HUDEP-2 (cell line): ENCODE data around the gene OGFRL1.

ENCODE experiments used
- DNase-seq, 76 experiments: peaks; one replicate each; lab custom pipeline; 2025; ENCODE audit not compliant: unreplicated experiment in 76 of 76; lab: John Stamatoyannopoulos, UW

Gene OGFRL1

GRCh38 chr6:71332012-71332411 is 43.4 kb downstream of the OGFRL1 start:
- DNase-seq, result no peak

DNA sequence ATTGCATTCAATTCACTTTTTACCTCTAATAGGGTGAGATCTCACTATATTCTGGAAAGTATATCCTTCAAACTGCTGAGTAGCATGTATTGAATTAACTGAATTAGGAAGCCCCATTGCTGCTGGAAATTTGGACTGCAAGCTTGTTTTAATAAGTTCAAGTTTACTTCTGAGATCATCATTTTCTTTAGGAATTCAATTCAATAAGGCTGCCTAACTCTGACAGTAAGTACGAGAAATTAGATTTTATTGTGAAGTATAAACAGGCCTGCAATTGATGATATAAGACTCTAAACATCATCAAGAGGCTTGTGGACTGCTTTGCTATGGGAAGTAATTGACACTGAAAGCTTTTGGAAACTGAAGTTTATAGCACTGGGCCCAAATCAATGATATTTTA is 44.4 kb downstream of the OGFRL1 start:
- no peak for DNase-seq

- no peak for DNase-seq
Measured at GRCh38 chr6:71333697-71334096, 45.1 kb downstream of the OGFRL1 start.

- DNase-seq, result no peak
Measured at GRCh38 chr6:71334768-71335167, 46.2 kb downstream of the OGFRL1 start.

DNA sequence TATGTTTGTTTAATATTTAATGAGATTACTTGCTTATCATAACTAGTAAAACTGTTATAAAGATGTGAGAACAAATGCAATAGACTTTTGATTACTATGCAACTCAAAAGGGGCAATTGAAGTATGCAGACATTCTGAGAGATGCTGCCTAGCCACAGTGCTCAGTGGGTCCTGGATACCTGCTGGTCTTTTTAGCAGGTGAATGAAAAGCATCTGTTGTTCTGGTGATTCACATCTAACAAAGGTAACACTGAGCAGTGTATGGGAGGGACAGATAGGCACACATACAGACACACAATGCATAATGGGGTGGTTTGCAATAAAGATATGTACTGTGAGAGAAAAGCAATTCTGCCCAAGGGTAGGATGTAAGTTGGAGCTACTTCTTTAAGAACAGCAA is 46.9 kb downstream of the OGFRL1 start:
- no peak for DNase-seq

DNA sequence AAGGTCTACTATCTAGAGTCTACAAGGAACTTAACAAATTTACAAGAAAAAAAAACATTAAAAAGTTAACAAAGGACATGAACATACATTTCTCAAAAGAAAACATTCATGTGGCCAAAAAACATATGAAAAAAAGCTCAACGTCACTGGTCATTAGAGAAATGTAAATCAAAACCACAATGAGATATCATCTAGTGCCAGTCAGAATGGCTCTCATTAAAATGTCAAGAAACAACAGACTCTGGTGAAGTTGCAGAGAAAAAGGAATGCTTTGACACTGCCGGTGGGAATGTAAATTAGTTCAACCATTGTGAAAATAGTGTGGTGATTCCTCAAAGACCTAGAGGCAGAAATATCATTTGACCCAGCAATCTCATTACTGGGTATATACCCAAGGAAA is 48.3 kb downstream of the OGFRL1 start:
- DNase-seq, result no peak

- no peak for DNase-seq
Measured at GRCh38 chr6:71338540-71339316, 50.1 kb downstream of the OGFRL1 start.

GRCh38 chr6:71342772-71343171 is 54.2 kb downstream of the OGFRL1 start:
- no peak for DNase-seq

GRCh38 chr6:71345476-71346333 is 57.1 kb downstream of the OGFRL1 start:
- DNase-seq, result no peak

- DNase-seq, result no peak
Measured at GRCh38 chr6:71346334-71346694, 57.7 kb downstream of the OGFRL1 start.

DNA sequence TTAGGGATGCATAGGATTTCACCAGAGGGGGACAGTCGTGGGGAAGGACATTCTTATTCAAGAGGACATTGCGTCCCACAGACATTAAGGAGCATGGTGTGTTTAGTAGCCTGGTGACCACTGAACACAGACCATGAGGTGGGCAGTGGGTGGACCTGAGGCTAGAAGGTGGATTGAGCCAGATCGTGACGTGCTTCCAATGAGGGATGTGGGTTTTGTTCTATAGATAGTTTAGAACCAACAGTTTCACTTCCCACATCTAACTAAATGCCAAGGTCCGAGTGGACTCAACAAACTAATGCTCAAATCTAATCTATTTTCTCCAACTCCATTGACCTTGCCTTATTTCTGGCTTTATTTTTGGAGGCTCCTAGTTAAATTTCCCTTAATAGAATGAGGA is 58.5 kb downstream of the OGFRL1 start:
- no peak for DNase-seq

GRCh38 chr6:71349395-71349794 is 60.8 kb downstream of the OGFRL1 start:
- peak in 4 of 76 experiments; percentile 5 to 24 (median 18) for DNase-seq

DNA sequence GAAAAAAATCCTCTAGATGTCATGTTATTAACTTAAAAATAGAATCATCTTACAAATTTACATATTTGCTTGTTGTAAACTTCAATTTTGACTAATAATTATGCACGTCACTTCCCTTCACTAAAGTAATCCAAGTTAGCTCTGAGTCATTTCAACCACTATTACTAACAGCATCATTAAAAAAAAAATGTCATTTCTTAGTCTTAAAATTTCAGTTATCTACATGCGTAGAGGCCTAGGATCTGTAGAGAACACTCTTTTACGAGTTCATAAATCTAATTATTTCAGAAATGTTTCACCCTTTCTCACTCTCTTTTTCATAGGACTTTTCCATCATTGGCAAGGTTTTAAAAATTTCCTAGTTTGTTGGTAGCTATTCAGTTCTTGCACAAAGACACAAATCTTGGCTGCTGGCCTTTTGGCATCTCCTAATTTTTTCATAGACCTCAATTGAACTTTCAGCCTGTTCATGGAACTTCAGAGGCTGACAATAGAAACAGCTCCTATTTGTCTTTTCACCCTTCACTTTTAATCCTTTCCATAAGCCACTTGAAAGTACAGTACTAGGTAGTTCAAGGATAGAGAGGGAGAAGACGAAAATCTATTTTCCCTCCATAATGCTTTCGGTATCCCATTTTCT is 61.5 kb downstream of the OGFRL1 start:
- DNase-seq, result no peak

- no peak for DNase-seq
Measured at GRCh38 chr6:71351190-71351589, 62.6 kb downstream of the OGFRL1 start.
